HL-60/S4 (cell line): ENCODE measurements around the gene BMI1.

ENCODE experiments used
- in situ Hi-C: fragments of 300-500 bp; cut with MboI; formaldehyde crosslinking; loops from 2 replicates; pipeline ENCODE4 v1.14.3; 2022; ENCODE audit warnings: low sequenced_read_pairs

The BMI1 gene

GRCh38 chr10:22319547-22319979 lies 1.3 kb upstream of the BMI1 start:
- in situ Hi-C loops: no loop called here

- in situ Hi-C loops: no loop called here
These were observed 830 bp upstream of the BMI1 start for GRCh38 chr10:22319980-22320558.

GRCh38 chr10:22321156-22321923 lies 441 bp downstream of the BMI1 start:
- in situ Hi-C loops: no loop called here

- in situ Hi-C loops: no loop called here
These were observed 1.2 kb downstream of the BMI1 start for GRCh38 chr10:22321924-22322640.

- in situ Hi-C loops: no loop called here
These were observed 1.8 kb downstream of the BMI1 start for GRCh38 chr10:22322641-22323160.

GRCh38 chr10:22323538-22324305 lies 2.8 kb downstream of the BMI1 start:
- in situ Hi-C loops: no loop called here

- in situ Hi-C loops: no loop called here
These were observed 3.5 kb downstream of the BMI1 start for GRCh38 chr10:22324413-22324812.

- in situ Hi-C loops: no loop called here
These were observed 4.0 kb downstream of the BMI1 start for GRCh38 chr10:22324893-22325271.

GRCh38 chr10:22325272-22326144 lies 4.6 kb downstream of the BMI1 start:
- in situ Hi-C loops: no loop called here

- in situ Hi-C loops: no loop called here
These were observed 5.3 kb downstream of the BMI1 start for GRCh38 chr10:22326145-22326702.

- in situ Hi-C loops: no loop called here
These were observed 8.3 kb downstream of the BMI1 start for GRCh38 chr10:22329150-22329549.

- in situ Hi-C loops: no loop called here
These were observed 11.3 kb downstream of the BMI1 start for GRCh38 chr10:22332116-22332692.

- in situ Hi-C loops: no loop called here
These were observed 12.5 kb downstream of the BMI1 start for GRCh38 chr10:22333167-22333974.

GRCh38 chr10:22333975-22334282 lies 13.0 kb downstream of the BMI1 start:
- in situ Hi-C loops: no loop called here

GRCh38 chr10:22334414-22335172 lies 13.7 kb downstream of the BMI1 start:
- in situ Hi-C loops: no loop called here

GRCh38 chr10:22335173-22335933 lies 14.5 kb downstream of the BMI1 start:
- in situ Hi-C loops: no loop called here

- in situ Hi-C loops: no loop called here
These were observed 17.4 kb downstream of the BMI1 start for GRCh38 chr10:22338185-22338900.
